BE2C (cell line): ENCODE data around the gene CNN3.

Source experiments
- DNase-seq: peaks from one replicate; pipeline ENCODE4 v3.0.0-alpha.2; 2020
- H3K27me3 ChIP-seq: fragments of 250-450 bp; sonication (Bioruptor Pico); 2 replicates; pipeline ENCODE4 v1.5.1; 2020; ENCODE audit warnings: mild to moderate bottlenecking
- H3K36me3 ChIP-seq: fragments of 250-450 bp; sonication (Bioruptor Pico); 2 replicates; pipeline ENCODE4 v1.5.1; 2020; ENCODE audit warnings: mild to moderate bottlenecking
- H3K4me1 ChIP-seq: fragments of 250-450 bp; sonication (Bioruptor Pico); 2 replicates; pipeline ENCODE4 v1.5.1; 2020
- H3K4me3 ChIP-seq: 2 replicates; pipeline ENCODE4 v1.5.1; 2011; ENCODE audit warnings: low read depth, low read length
- H3K9me3 ChIP-seq: fragments of 250-450 bp; sonication (Bioruptor Pico); 2 replicates; pipeline ENCODE4 v1.5.1; 2020
- CTCF ChIP-seq: IDR thresholded peaks from 2 replicates; pipeline ENCODE4 v1.5.1; 2012; ENCODE audit warnings: mild to moderate bottlenecking, low read depth, low read length

CNN3 gene

GRCh38 chr1:94894630-94895029 is 32.3 kb downstream of the CNN3 start:
- Histone ChIP-seq H3K4me1 (no peaks in the 10 kb centered on the region), H3K36me3 (peaks cover 16% of the 10 kb centered on the region), H3K4me3 (no peak overlapping the region), H3K27me3 (no peaks in the 10 kb centered on the region), H3K9me3 (no peaks in the 10 kb centered on the region)
- no peak for TF ChIP-seq CTCF
- no peak for DNase-seq

- Histone ChIP-seq H3K4me3 (no peak overlapping the region), H3K36me3 (peaks cover 12% of the 10 kb centered on the region), H3K9me3 (no peaks in the 10 kb centered on the region), H3K4me1 (no peaks in the 10 kb centered on the region), H3K27me3 (no peaks in the 10 kb centered on the region)
- no peak for DNase-seq
- TF ChIP-seq CTCF = no peak
Measured at GRCh38 chr1:94892604-94893254, 34.2 kb downstream of the CNN3 start.

GRCh38 chr1:94888201-94888600 is 38.7 kb downstream of the CNN3 start:
- no peaks in the 10 kb centered on the region for H3K4me1 ChIP-seq
- H3K9me3 ChIP-seq = no peaks in the 10 kb centered on the region
- H3K4me3 ChIP-seq = no peak overlapping the region
- H3K36me3 ChIP-seq = no peaks in the 10 kb centered on the region
- TF ChIP-seq CTCF = no peak
- no peaks in the 10 kb centered on the region for H3K27me3 ChIP-seq
- no peak for DNase-seq

- DNase-seq = no peak
- Histone ChIP-seq H3K4me3 (no peak overlapping the region), H3K9me3 (no peaks in the 10 kb centered on the region), H3K27me3 (no peaks in the 10 kb centered on the region), H3K4me1 (no peaks in the 10 kb centered on the region), H3K36me3 (no peaks in the 10 kb centered on the region)
- no peak for TF ChIP-seq CTCF
Measured at GRCh38 chr1:94887603-94888171, 39.2 kb downstream of the CNN3 start.

GRCh38 chr1:94887106-94887505 is 39.8 kb downstream of the CNN3 start:
- H3K4me3 ChIP-seq = no peak overlapping the region

More at GRCh38 chr1:94887106-94887505, 39.8 kb downstream of the CNN3 start:
- no peak for TF ChIP-seq CTCF
- H3K36me3 ChIP-seq = no peaks in the 10 kb centered on the region
- no peaks in the 10 kb centered on the region for H3K27me3 ChIP-seq
- no peak for DNase-seq
- no peaks in the 10 kb centered on the region for H3K4me1 ChIP-seq
- no peaks in the 10 kb centered on the region for H3K9me3 ChIP-seq
